GM19324 (cell line): ENCODE data around the gene PRKCB.

Experiments
- ATAC-seq: cut with Tn5 transposase; IDR thresholded peaks from one replicate; pipeline ENCODE4 v1.9.1; 2021; ENCODE audit warnings: mild to moderate bottlenecking, moderate library complexity; ENCODE audit not compliant: unreplicated experiment, low FRiP score

PRKCB gene

GRCh38 chr16:24257958-24258357, 422.2 kb downstream of the PRKCB start:
- ATAC-seq, result no peak

GRCh38 chr16:24258791-24259190, 423.0 kb downstream of the PRKCB start:
- no peak for ATAC-seq

GRCh38 chr16:24262816-24263215, 427.0 kb downstream of the PRKCB start:
- no peak for ATAC-seq
